ENCODE results near the gene SEC14L6.
"Not testable (repeated sequence)": the region's sequence is repeated elsewhere in the genome, so short reads cannot be mapped to it uniquely, and the experiment has no call there.

Gene SEC14L6

GRCh38 chr22:30559889-30560288, 13.3 kb upstream of the SEC14L6 start:
- DNase-seq (ENCODE audit: low read depth), result no peak
- in situ Hi-C loops (cut with HindIII; ENCODE audit: low sequenced_read_pairs), result no loop called here
- no peak overlapping the region for H3K4me3 ChIP-seq (ENCODE audit: low read depth, low read length)
- no peak for TF ChIP-seq CTCF (IDR thresholded peaks at IDR 0.05; ENCODE audit: low read depth, low read length, missing control alignments)

DNA sequence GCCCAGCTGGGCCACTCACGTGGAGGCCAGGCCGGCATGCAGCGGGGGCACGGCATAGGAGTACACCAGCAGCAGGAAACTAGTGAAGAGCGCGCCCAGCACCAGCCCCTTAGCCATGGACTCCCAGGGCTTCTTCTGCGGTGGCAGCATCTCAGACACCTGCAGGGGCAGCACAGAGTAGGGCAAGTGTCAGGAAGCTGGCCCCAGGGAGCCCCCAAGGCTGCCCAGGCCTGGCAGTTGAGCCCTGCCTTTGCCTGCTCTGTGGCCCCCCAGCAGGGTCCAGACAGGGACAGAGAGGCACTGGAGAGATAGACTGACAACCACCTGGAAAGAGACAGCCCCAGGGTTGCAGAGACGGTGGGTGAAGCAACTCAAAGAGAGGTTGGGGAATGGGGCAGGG, 10.7 kb upstream of the SEC14L6 start:
- no peak for DNase-seq (ENCODE audit: low read depth)
- in situ Hi-C loops (cut with HindIII; ENCODE audit: low sequenced_read_pairs), result no loop called here
- no peak overlapping the region for H3K4me3 ChIP-seq (ENCODE audit: low read depth, low read length)
- no peak for TF ChIP-seq CTCF (IDR thresholded peaks at IDR 0.05; ENCODE audit: low read depth, low read length, missing control alignments)

GRCh38 chr22:30556388-30556787, 9.8 kb upstream of the SEC14L6 start:
- TF ChIP-seq CTCF (IDR thresholded peaks at IDR 0.05; ENCODE audit: low read depth, low read length, missing control alignments), result no peak
- H3K4me3 ChIP-seq (ENCODE audit: low read depth, low read length), result no peak overlapping the region
- no peak for DNase-seq (ENCODE audit: low read depth)
- in situ Hi-C loops (cut with HindIII; ENCODE audit: low sequenced_read_pairs), result no loop called here

GRCh38 chr22:30555282-30556210, 9.0 kb upstream of the SEC14L6 start:
- TF ChIP-seq CTCF (IDR thresholded peaks at IDR 0.05; ENCODE audit: low read depth, low read length, missing control alignments), result no peak
- DNase-seq (ENCODE audit: low read depth), result no peak
- H3K4me3 ChIP-seq (ENCODE audit: low read depth, low read length), result no peak overlapping the region
- in situ Hi-C loops (cut with HindIII; ENCODE audit: low sequenced_read_pairs), result no loop called here

DNA sequence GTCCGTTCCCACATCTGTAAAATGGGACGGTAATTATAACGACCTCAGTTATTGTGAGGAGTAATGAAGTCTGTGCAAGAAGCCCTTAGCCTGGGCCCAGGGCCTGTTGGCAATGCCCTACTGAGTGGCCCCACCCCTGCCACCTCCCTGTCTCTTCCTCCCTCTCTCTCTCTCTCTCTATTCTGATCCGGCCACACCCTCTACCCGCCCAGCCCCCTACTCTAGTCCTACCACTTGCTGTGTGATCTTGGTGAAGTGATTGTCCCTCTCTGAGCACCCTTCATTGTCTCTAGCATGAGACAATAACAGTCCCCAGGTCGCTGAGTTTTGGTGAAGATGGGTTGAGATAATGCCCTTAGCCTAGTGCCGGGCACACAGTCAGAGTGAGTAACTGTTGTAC, 7.4 kb upstream of the SEC14L6 start:
- in situ Hi-C loops (cut with HindIII; ENCODE audit: low sequenced_read_pairs), result no loop called here
- no peak for TF ChIP-seq CTCF (IDR thresholded peaks at IDR 0.05; ENCODE audit: low read depth, low read length, missing control alignments)
- no peak overlapping the region for H3K4me3 ChIP-seq (ENCODE audit: low read depth, low read length)
- no peak for DNase-seq (ENCODE audit: low read depth)

DNA sequence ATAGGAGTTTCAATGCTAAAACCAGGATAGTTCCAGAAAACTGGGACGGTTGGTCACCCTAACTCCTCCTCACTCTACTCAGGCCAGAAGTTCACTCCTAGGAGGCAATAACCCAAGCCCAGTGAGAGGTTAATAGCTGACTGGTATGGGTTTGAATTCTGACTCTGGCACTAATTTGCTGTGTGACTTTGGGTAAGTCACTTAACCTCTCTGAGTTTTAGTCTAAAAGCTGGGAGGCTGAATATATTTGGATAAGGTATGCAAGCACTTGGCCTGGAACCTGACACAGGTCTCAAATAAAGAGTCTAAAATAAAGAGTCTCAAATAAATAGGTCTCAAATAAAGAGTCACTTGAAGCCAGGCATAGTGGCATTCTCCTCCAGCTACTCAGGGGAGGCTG, 6.2 kb upstream of the SEC14L6 start:
- no peak for TF ChIP-seq CTCF (IDR thresholded peaks at IDR 0.05; ENCODE audit: low read depth, low read length, missing control alignments)
- DNase-seq (ENCODE audit: low read depth), result no peak
- no peak overlapping the region for H3K4me3 ChIP-seq (ENCODE audit: low read depth, low read length)
- in situ Hi-C loops (cut with HindIII; ENCODE audit: low sequenced_read_pairs), result no loop called here

- H3K4me3 ChIP-seq (ENCODE audit: low read depth, low read length); DNase-seq (ENCODE audit: low read depth); in situ Hi-C loops (cut with HindIII; ENCODE audit: low sequenced_read_pairs): not testable (repeated sequence)
Observed at GRCh38 chr22:30551813-30552212, 5.3 kb upstream of the SEC14L6 start.
